ENCODE results near the gene RPRD1A. TPM values are rescaled to one million over a fixed set of nuclear protein-coding genes. Genes with fewer than 3 reads are reported as not detected.
"Not testable (repeated sequence)": the region's sequence is repeated elsewhere in the genome, so short reads cannot be mapped to it uniquely, and the experiment has no call there.

Gene RPRD1A
- total RNA-seq, 4 donors from 2014 or later = 81.4 to 103 (median 92.4) TPM

DNA sequence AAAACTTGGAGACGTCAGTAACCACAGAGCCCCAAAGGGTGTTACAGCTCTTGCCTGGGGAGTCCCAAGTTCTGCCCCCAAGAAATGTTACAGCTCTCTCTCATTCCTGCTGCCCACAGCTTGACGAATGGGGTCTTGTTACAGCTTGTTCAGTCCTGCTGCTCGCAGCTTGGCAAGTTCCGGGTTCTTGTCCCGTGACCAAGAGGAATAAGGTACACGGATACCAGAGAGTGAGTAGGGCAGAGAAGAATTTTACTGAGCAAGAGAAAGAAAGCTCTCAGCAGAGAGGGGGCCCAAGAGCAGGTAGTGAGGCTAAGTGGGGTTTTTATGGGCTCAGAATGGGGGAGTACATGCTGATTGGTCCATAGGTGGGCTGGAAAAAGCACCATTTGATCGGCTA, 34.6 kb upstream of the RPRD1A start:
- WGBS, 2 donors (ENCODE audit: low coverage in 1 of 2) = 87 to 100% methylated on average over 3 to 5 of the region's 7 CpGs
- H3K4me1 ChIP-seq = no peaks in the 10 kb centered on the region
- no peak overlapping the region for H3K27ac ChIP-seq
- no peak overlapping the region for H3K4me3 ChIP-seq
- no peak for ATAC-seq
- peaks cover 10% of the 10 kb centered on the region for H3K27me3 ChIP-seq
- peaks cover 0 to 10% (median 0%) of the 10 kb centered on the region in 3 donors for H3K9me3 ChIP-seq
- TF ChIP-seq POLR2A (IDR thresholded peaks at IDR 0.05) (no peak), EP300 (IDR thresholded peaks at IDR 0.05) (no peak), POLR2AphosphoS5 (IDR thresholded peaks at IDR 0.05) (no peak)
- TF ChIP-seq, protein P1, sequence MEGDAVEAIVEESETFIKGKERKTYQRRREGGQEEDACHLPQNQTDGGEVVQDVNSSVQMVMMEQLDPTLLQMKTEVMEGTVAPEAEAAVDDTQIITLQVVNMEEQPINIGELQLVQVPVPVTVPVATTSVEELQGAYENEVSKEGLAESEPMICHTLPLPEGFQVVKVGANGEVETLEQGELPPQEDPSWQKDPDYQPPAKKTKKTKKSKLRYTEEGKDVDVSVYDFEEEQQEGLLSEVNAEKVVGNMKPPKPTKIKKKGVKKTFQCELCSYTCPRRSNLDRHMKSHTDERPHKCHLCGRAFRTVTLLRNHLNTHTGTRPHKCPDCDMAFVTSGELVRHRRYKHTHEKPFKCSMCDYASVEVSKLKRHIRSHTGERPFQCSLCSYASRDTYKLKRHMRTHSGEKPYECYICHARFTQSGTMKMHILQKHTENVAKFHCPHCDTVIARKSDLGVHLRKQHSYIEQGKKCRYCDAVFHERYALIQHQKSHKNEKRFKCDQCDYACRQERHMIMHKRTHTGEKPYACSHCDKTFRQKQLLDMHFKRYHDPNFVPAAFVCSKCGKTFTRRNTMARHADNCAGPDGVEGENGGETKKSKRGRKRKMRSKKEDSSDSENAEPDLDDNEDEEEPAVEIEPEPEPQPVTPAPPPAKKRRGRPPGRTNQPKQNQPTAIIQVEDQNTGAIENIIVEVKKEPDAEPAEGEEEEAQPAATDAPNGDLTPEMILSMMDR (IDR thresholded peaks at IDR 0.05) = no peak
- H3K36me3 ChIP-seq = no peaks in the 10 kb centered on the region

DNA sequence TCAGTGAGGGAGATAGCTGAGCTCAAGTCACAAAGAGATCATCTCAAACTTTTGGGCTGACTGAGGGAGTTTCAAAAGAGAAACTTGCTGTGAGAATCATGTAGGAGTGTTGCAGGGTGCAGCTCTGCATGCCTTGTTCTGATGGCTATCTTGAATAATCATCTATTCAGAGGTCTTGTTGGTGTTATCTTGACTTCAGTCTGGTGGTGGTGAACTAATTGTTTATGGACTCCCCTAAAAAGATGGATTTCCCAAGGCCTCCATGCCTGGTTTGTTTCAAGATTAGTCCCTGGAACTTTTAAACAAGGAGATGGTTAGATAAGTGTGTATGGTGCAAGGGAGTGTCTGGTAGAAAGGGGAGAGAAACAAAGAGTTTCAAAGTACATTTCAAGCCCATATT, 32.0 kb upstream of the RPRD1A start:
- H3K4me3 ChIP-seq = no peak overlapping the region
- no peak overlapping the region for H3K27ac ChIP-seq
- TF ChIP-seq POLR2A (IDR thresholded peaks at IDR 0.05) = no peak
- TF ChIP-seq, protein P1 (IDR thresholded peaks at IDR 0.05) = no peak
- no peak for TF ChIP-seq EP300 (IDR thresholded peaks at IDR 0.05)
- TF ChIP-seq POLR2AphosphoS5 (IDR thresholded peaks at IDR 0.05) = no peak
- H3K36me3 ChIP-seq = no peaks in the 10 kb centered on the region
- H3K27me3 ChIP-seq = peaks cover 10% of the 10 kb centered on the region
- H3K9me3 ChIP-seq = peaks cover 0 to 10% (median 0%) of the 10 kb centered on the region in 3 donors
- no peaks in the 10 kb centered on the region for H3K4me1 ChIP-seq
- no peak for ATAC-seq

- no peak overlapping the region for H3K4me3 ChIP-seq
- peaks cover 0 to 3% (median 0%) of the 10 kb centered on the region in 3 donors for H3K9me3 ChIP-seq
- TF ChIP-seq POLR2A (IDR thresholded peaks at IDR 0.05) (no peak), EP300 (IDR thresholded peaks at IDR 0.05) (no peak), POLR2AphosphoS5 (IDR thresholded peaks at IDR 0.05) (no peak)
- TF ChIP-seq, protein P1 (IDR thresholded peaks at IDR 0.05) = no peak
- no peaks in the 10 kb centered on the region for H3K4me1 ChIP-seq
- H3K27ac ChIP-seq = no peak overlapping the region
- peaks cover 5% of the 10 kb centered on the region for H3K27me3 ChIP-seq
- H3K36me3 ChIP-seq = no peaks in the 10 kb centered on the region
- ATAC-seq = no peak
Measured at GRCh38 chr18:36096955-36097354, 29.6 kb upstream of the RPRD1A start.

GRCh38 chr18:36095936-36096519, 28.7 kb upstream of the RPRD1A start:
- Histone ChIP-seq H3K27ac (no peak overlapping the region), H3K4me3 (no peak overlapping the region), H3K9me3 (no peaks in the 10 kb centered on the region), H3K4me1 (no peaks in the 10 kb centered on the region), H3K27me3 (no peaks in the 10 kb centered on the region), H3K36me3 (no peaks in the 10 kb centered on the region)
- WGBS, 2 donors (ENCODE audit: low coverage in 1 of 2) = 0 to 33% methylated on average over 1 of the region's 1 CpG
- TF ChIP-seq EP300 (IDR thresholded peaks at IDR 0.05) (no peak), POLR2A (IDR thresholded peaks at IDR 0.05) (no peak)
- TF ChIP-seq, protein P1 (IDR thresholded peaks at IDR 0.05) = peak; percentile 23 to 57 (median 52)
- no peak for ATAC-seq

GRCh38 chr18:36094431-36094830, 27.1 kb upstream of the RPRD1A start:
- Histone ChIP-seq H3K36me3 (no peaks in the 10 kb centered on the region), H3K4me3 (no peak overlapping the region), H3K9me3 (no peaks in the 10 kb centered on the region), H3K4me1 (no peaks in the 10 kb centered on the region), H3K27me3 (no peaks in the 10 kb centered on the region), H3K27ac (no peak overlapping the region)
- 59 to 67% methylated on average over 3 of the region's 3 CpGs for WGBS, 2 donors (ENCODE audit: low coverage in 1 of 2)
- no peak for ATAC-seq
- TF ChIP-seq EP300 (IDR thresholded peaks at IDR 0.05) (no peak), POLR2A (IDR thresholded peaks at IDR 0.05) (no peak), POLR2AphosphoS5 (IDR thresholded peaks at IDR 0.05) (no peak)
- TF ChIP-seq, protein P1 (IDR thresholded peaks at IDR 0.05) = no peak

DNA sequence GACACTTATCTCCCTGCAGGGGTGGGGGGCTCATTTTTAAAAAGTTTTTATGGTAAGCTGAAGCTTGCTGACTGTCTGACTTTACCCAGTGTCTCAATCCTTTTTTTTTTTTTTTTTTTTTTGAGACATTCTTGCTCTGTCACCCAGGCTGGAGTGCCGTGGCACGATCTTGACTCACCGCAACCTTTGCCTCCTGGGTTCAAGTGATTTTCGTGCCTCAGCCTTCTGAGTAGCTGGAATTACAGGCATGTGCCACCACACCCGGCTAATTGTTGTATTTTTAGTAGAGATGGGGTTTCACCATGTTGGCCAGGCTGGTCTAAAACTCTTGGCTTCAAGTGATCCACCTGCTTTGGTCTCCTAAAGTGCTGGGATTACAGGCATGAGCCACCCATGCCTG, 24.8 kb upstream of the RPRD1A start:
- H3K4me1 ChIP-seq, H3K36me3 ChIP-seq, ATAC-seq, H3K9me3 ChIP-seq, H3K27ac ChIP-seq, H3K4me3 ChIP-seq, H3K27me3 ChIP-seq: not testable (repeated sequence)
- WGBS, 2 donors (ENCODE audit: low coverage in 1 of 2) = 83 to 90% methylated on average over 4 of the region's 5 CpGs
